Stimulated activated naive B cell treated with anti-CD40 and anti-IgM and Interleukin-4, amounts not matched to agents 10 μg/mL and 1 μg/mL and 100 μg/mL, for 72 hours (primary cell): ENCODE results near the gene FOXJ2.
"Not testable (repeated sequence)": the region's sequence is repeated elsewhere in the genome, so short reads cannot be mapped to it uniquely, and the experiment has no call there.

ENCODE experiments used
- ATAC-seq, 2 donors: fragments of 150-1000 bp; cut with Tn5 transposase; replicated peaks; 2 replicates each; pipeline ENCODE4 v1.10.0; 2021; ENCODE audit warnings: moderate library complexity in 1 of 2
- DNase-seq: peaks from one replicate; pipeline ENCODE4 v3.0.0; 2021
- H3K27ac Mint-ChIP-seq: one replicate; pipeline ENCODE4 v1.8.0; 2022; ENCODE audit warnings: mild to moderate bottlenecking, mixed read lengths
- H3K27me3 Mint-ChIP-seq, 2 donors: one replicate each; pipeline ENCODE4 v1.8.0; 2022; ENCODE audit warnings: mixed read lengths in 2 of 2
- H3K36me3 Mint-ChIP-seq, 2 donors: one replicate each; pipeline ENCODE4 v1.8.0; 2022; ENCODE audit warnings: mixed read lengths in 2 of 2, mild to moderate bottlenecking in 1 of 2
- H3K4me1 Mint-ChIP-seq, 2 donors: one replicate each; pipeline ENCODE4 v1.8.0; 2022; ENCODE audit warnings: mixed read lengths in 2 of 2, mild to moderate bottlenecking in 1 of 2
- H3K4me3 Mint-ChIP-seq, 2 donors: one replicate each; pipeline ENCODE4 v1.8.0; 2022; ENCODE audit warnings: mild to moderate bottlenecking in 2 of 2, mixed read lengths in 2 of 2, moderate library complexity in 1 of 2
- H3K9me3 Mint-ChIP-seq, 2 donors: one replicate each; pipeline ENCODE4 v1.8.0; 2022; ENCODE audit warnings: mixed read lengths in 2 of 2, mild to moderate bottlenecking in 1 of 2

The FOXJ2 gene

GRCh38 chr12:8012651-8013309 is 19.7 kb upstream of the FOXJ2 start:
- Mint-ChIP-seq H3K27ac (no peak overlapping the region), H3K36me3 (no peaks in the 10 kb centered on the region), H3K27me3 (peaks cover 23 to 24% of the 10 kb centered on the region in 2 donors), H3K4me3 (no peak overlapping the region), H3K9me3 (no peaks in the 10 kb centered on the region), H3K4me1 (no peaks in the 10 kb centered on the region)
- DNase-seq (no peak), ATAC-seq (no peak)

- Mint-ChIP-seq H3K27me3 (peaks cover 24 to 29% of the 10 kb centered on the region in 2 donors), H3K27ac (no peak overlapping the region), H3K9me3 (no peaks in the 10 kb centered on the region), H3K36me3 (no peaks in the 10 kb centered on the region), H3K4me3 (no peak overlapping the region), H3K4me1 (peaks cover 2 to 8% of the 10 kb centered on the region in 2 donors)
- ATAC-seq (no peak), DNase-seq (no peak)
Measured at GRCh38 chr12:8014836-8015235, 17.7 kb upstream of the FOXJ2 start.

GRCh38 chr12:8018213-8018612 is 14.3 kb upstream of the FOXJ2 start:
- not testable (repeated sequence) for H3K36me3 Mint-ChIP-seq, H3K9me3 Mint-ChIP-seq, H3K27ac Mint-ChIP-seq, ATAC-seq, DNase-seq, H3K4me1 Mint-ChIP-seq
- Mint-ChIP-seq H3K27me3 (peaks cover 24 to 29% of the 10 kb centered on the region in 2 donors), H3K4me3 (peak overlapping the region; percentile 25 to 78)

GRCh38 chr12:8018666-8019581 is 13.6 kb upstream of the FOXJ2 start:
- Mint-ChIP-seq H3K4me3 (peak overlapping the region; percentile 57 to 78), H3K27me3 (peaks cover 24 to 29% of the 10 kb centered on the region in 2 donors), H3K4me1 (peaks cover 2 to 8% of the 10 kb centered on the region in 2 donors), H3K27ac (peak overlapping the region; percentile 31), H3K36me3 (no peaks in the 10 kb centered on the region), H3K9me3 (no peaks in the 10 kb centered on the region)
- peak; percentile 73 to 75 for ATAC-seq
- DNase-seq, result peak; percentile 17

- no peaks in the 10 kb centered on the region for H3K9me3 Mint-ChIP-seq
- H3K27me3 Mint-ChIP-seq, result no peaks in the 10 kb centered on the region
- peak overlapping the region; percentile 100 for H3K27ac Mint-ChIP-seq
- peak; percentile 97 for DNase-seq
- ATAC-seq, result peak; percentile 96 to 98
- H3K4me1 Mint-ChIP-seq, result peaks cover 0 to 5% of the 10 kb centered on the region in 2 donors
- peak overlapping the region; percentile 98 for H3K4me3 Mint-ChIP-seq
- H3K36me3 Mint-ChIP-seq, result no peaks in the 10 kb centered on the region
Measured at GRCh38 chr12:8026291-8026900, 6.1 kb upstream of the FOXJ2 start.

- H3K9me3 Mint-ChIP-seq, result no peaks in the 10 kb centered on the region
- H3K4me3 Mint-ChIP-seq, result peak overlapping the region; percentile 66 to 98
- peak overlapping the region; percentile 100 for H3K27ac Mint-ChIP-seq
- no peak for ATAC-seq
- DNase-seq, result no peak
- no peaks in the 10 kb centered on the region for H3K36me3 Mint-ChIP-seq
- no peaks in the 10 kb centered on the region for H3K27me3 Mint-ChIP-seq
- H3K4me1 Mint-ChIP-seq, result peaks cover 8% of the 10 kb centered on the region in 2 donors
Measured at GRCh38 chr12:8027856-8028255, 4.7 kb upstream of the FOXJ2 start.

- no peak for ATAC-seq
- Mint-ChIP-seq H3K27me3 (no peaks in the 10 kb centered on the region), H3K9me3 (no peaks in the 10 kb centered on the region), H3K4me1 (peaks cover 8 to 12% of the 10 kb centered on the region in 2 donors), H3K36me3 (no peaks in the 10 kb centered on the region), H3K27ac (no peak overlapping the region), H3K4me3 (no peak overlapping the region)
- DNase-seq, result no peak
Measured at GRCh38 chr12:8028267-8028666, 4.2 kb upstream of the FOXJ2 start.

GRCh38 chr12:8030189-8030588 is 2.3 kb upstream of the FOXJ2 start:
- peaks cover 0 to 3% of the 10 kb centered on the region in 2 donors for H3K36me3 Mint-ChIP-seq
- no peak overlapping the region for H3K4me3 Mint-ChIP-seq
- peaks cover 26 to 31% of the 10 kb centered on the region in 2 donors for H3K4me1 Mint-ChIP-seq
- H3K9me3 Mint-ChIP-seq, result no peaks in the 10 kb centered on the region
- DNase-seq (no peak), ATAC-seq (no peak)
- no peaks in the 10 kb centered on the region for H3K27me3 Mint-ChIP-seq
- no peak overlapping the region for H3K27ac Mint-ChIP-seq

GRCh38 chr12:8031017-8031416 is 1.5 kb upstream of the FOXJ2 start:
- not testable (repeated sequence) for H3K27me3 Mint-ChIP-seq, H3K9me3 Mint-ChIP-seq, DNase-seq, H3K36me3 Mint-ChIP-seq, ATAC-seq, H3K27ac Mint-ChIP-seq
- Mint-ChIP-seq H3K4me3 (peak overlapping the region in 1 of 2 donors; percentile 58), H3K4me1 (peaks cover 32 to 39% of the 10 kb centered on the region in 2 donors)

GRCh38 chr12:8031872-8032241 is 659 bp upstream of the FOXJ2 start:
- Mint-ChIP-seq H3K9me3 (no peaks in the 10 kb centered on the region), H3K27ac (no peak overlapping the region), H3K4me1 (peaks cover 37 to 48% of the 10 kb centered on the region in 2 donors), H3K36me3 (peaks cover 0 to 9% of the 10 kb centered on the region in 2 donors), H3K27me3 (no peaks in the 10 kb centered on the region), H3K4me3 (peak overlapping the region; percentile 81 to 90)
- DNase-seq (no peak), ATAC-seq (no peak)

- H3K4me3 Mint-ChIP-seq, result peak overlapping the region; percentile 90
- H3K36me3 Mint-ChIP-seq, result peaks cover 3 to 12% of the 10 kb centered on the region in 2 donors
- ATAC-seq (peak; percentile 15 to 23), DNase-seq (peak; percentile 9)
- peak overlapping the region; percentile 85 for H3K27ac Mint-ChIP-seq
- H3K27me3 Mint-ChIP-seq, result no peaks in the 10 kb centered on the region
- no peaks in the 10 kb centered on the region for H3K9me3 Mint-ChIP-seq
- peaks cover 46 to 63% of the 10 kb centered on the region in 2 donors for H3K4me1 Mint-ChIP-seq
Measured at GRCh38 chr12:8033153-8034044, 883 bp downstream of the FOXJ2 start.

- no peaks in the 10 kb centered on the region for H3K27me3 Mint-ChIP-seq
- peak overlapping the region; percentile 9 for H3K27ac Mint-ChIP-seq
- H3K36me3 Mint-ChIP-seq, result peaks cover 4 to 12% of the 10 kb centered on the region in 2 donors
- peak overlapping the region; percentile 1 to 33 for H3K4me3 Mint-ChIP-seq
- no peaks in the 10 kb centered on the region for H3K9me3 Mint-ChIP-seq
- peaks cover 56 to 73% of the 10 kb centered on the region in 2 donors for H3K4me1 Mint-ChIP-seq
- no peak for DNase-seq
- no peak for ATAC-seq
Measured at GRCh38 chr12:8034802-8035201, 2.3 kb downstream of the FOXJ2 start.

- Mint-ChIP-seq H3K27ac (no peak overlapping the region), H3K4me3 (no peak overlapping the region), H3K36me3 (peaks cover 8 to 13% of the 10 kb centered on the region in 2 donors), H3K9me3 (no peaks in the 10 kb centered on the region), H3K4me1 (peaks cover 56 to 73% of the 10 kb centered on the region in 2 donors), H3K27me3 (no peaks in the 10 kb centered on the region)
- ATAC-seq, result no peak
- DNase-seq, result no peak
Measured at GRCh38 chr12:8035440-8036010, 3.0 kb downstream of the FOXJ2 start.
